Endodermal cell (in vitro differentiated cells): Measurements from ENCODE around the gene PPIL6. TPM values are rescaled to one million over a fixed set of nuclear protein-coding genes. Genes with fewer than 3 reads are reported as not detected.

Experiments
- DNase-seq: peaks from one replicate; pipeline ENCODE4 v3.0.0-alpha.2; 2017
- H3K27ac ChIP-seq: 2 replicates; pipeline ENCODE4 v1.5.1; 2013; ENCODE audit warnings: mild to moderate bottlenecking, low read depth, low read length, moderate library complexity
- H3K27me3 ChIP-seq: 2 replicates; pipeline ENCODE4 v1.6.1; 2013; ENCODE audit warnings: mild to moderate bottlenecking, low read length, moderate library complexity; ENCODE audit not compliant: insufficient read depth, control insufficient read depth, poor library complexity, severe bottlenecking
- H3K36me3 ChIP-seq: 2 replicates; pipeline ENCODE4 v1.7.0; 2013; ENCODE audit warnings: mild to moderate bottlenecking, low read length, moderate library complexity; ENCODE audit not compliant: control insufficient read depth, insufficient read depth
- H3K4me1 ChIP-seq: one replicate; pipeline ENCODE4 v1.7.0; 2013; ENCODE audit warnings: low read length; ENCODE audit not compliant: control insufficient read depth, insufficient read depth
- H3K4me3 ChIP-seq: 2 replicates; pipeline ENCODE4 v1.5.1; 2013; ENCODE audit warnings: mild to moderate bottlenecking, low read length, moderate library complexity
- H3K9ac ChIP-seq: 2 replicates; pipeline ENCODE4 v1.6.1; 2013; ENCODE audit warnings: mild to moderate bottlenecking, low read length, moderate library complexity; ENCODE audit not compliant: poor library complexity, severe bottlenecking; ENCODE audit errors: extremely low read depth
- H3K9me3 ChIP-seq: 2 replicates; pipeline ENCODE4 v1.6.1; 2013; ENCODE audit warnings: mild to moderate bottlenecking, low read length, moderate library complexity; ENCODE audit not compliant: control insufficient read depth
- H3K27ac Mint-ChIP-seq: 2 replicates; pipeline ENCODE4 v1.8.0; 2020; ENCODE audit warnings: mixed read lengths
- H3K27me3 Mint-ChIP-seq: 2 replicates; pipeline ENCODE4 v1.8.0; 2021; ENCODE audit warnings: mild to moderate bottlenecking, mixed read lengths; ENCODE audit not compliant: insufficient read depth
- H3K36me3 Mint-ChIP-seq: 2 replicates; pipeline ENCODE4 v1.8.0; 2020; ENCODE audit warnings: low read depth, mixed read lengths
- H3K4me1 Mint-ChIP-seq: 2 replicates; pipeline ENCODE4 v1.8.0; 2020; ENCODE audit warnings: mixed read lengths
- H3K4me3 Mint-ChIP-seq: 2 replicates; pipeline ENCODE4 v1.8.0; 2020; ENCODE audit warnings: mild to moderate bottlenecking, moderate library complexity, mixed read lengths
- H3K9me3 Mint-ChIP-seq: 2 replicates; pipeline ENCODE4 v1.8.0; 2020; ENCODE audit warnings: mild to moderate bottlenecking, mixed read lengths
- CTCF ChIP-seq: fragments of 200-600 bp; sonication (generic); conservative IDR thresholded peaks from 2 replicates; pipeline ENCODE4 v1.5.0; 2021; ENCODE audit warnings: antibody characterized with exemption, mild to moderate bottlenecking
- WGBS, 2 experiments: methylation state at CpG; one replicate each; pipeline versions ENCODE4 v1.1.5 to v1.1.7; 2013; ENCODE audit warnings: missing lambda C conversion rate in 2 of 2, mixed read lengths in 1 of 2; ENCODE audit not compliant: insufficient coverage in 1 of 2, insufficient read length in 1 of 2; 5-methylcytosine and 5-hydroxymethylcytosine counted together
- total RNA-seq, 2 donors: library from RNA; stranded (reverse); fragmentation: NEBNext Ultra II Directional in 1 of 2; extraction: Animal tissue kit (Norgen Biotek cat#: 25700) in 1 of 2; gene quantifications; 2 replicates in 1 of 2; 3 replicates in 1 of 2; pipeline ENCODE4 v1.2.1, GENCODE V29; 2021

PPIL6 gene
- total RNA-seq, 2 donors from 2014 or later: 2.2 to 2.9 TPM

GRCh38 chr6:109451376-109451775, 10.9 kb upstream of the PPIL6 start:
- DNase-seq: no peak
- Histone ChIP-seq H3K27ac (no peak overlapping the region), H3K9me3 (no peaks in the 10 kb centered on the region), H3K4me1 (no peaks in the 10 kb centered on the region), H3K4me3 (no peak overlapping the region), H3K27me3 (peaks cover 11% of the 10 kb centered on the region), H3K36me3 (no peaks in the 10 kb centered on the region), H3K9ac (no peak overlapping the region)
- no peaks in the 10 kb centered on the region for H3K9me3 Mint-ChIP-seq
- H3K27me3 Mint-ChIP-seq: peaks cover 21% of the 10 kb centered on the region
- H3K4me1 Mint-ChIP-seq: peaks cover 2% of the 10 kb centered on the region
- no peak overlapping the region for H3K27ac Mint-ChIP-seq
- H3K4me3 Mint-ChIP-seq: no peak overlapping the region
- WGBS, 2 experiments: 93 to 100% methylated on average over 2 to 7 of the region's 7 CpGs
- H3K36me3 Mint-ChIP-seq: peaks cover 4% of the 10 kb centered on the region
- no peak for TF ChIP-seq CTCF

GRCh38 chr6:109450801-109451200, 10.4 kb upstream of the PPIL6 start:
- Histone ChIP-seq H3K27me3 (peaks cover 10% of the 10 kb centered on the region), H3K36me3 (peaks cover 1% of the 10 kb centered on the region), H3K4me1 (no peaks in the 10 kb centered on the region), H3K9me3 (no peaks in the 10 kb centered on the region), H3K4me3 (no peak overlapping the region), H3K9ac (no peak overlapping the region), H3K27ac (no peak overlapping the region)
- no peak overlapping the region for H3K4me3 Mint-ChIP-seq
- no peaks in the 10 kb centered on the region for H3K4me1 Mint-ChIP-seq
- WGBS, 2 experiments: 94 to 95% methylated on average over 3 of the region's 3 CpGs
- H3K27me3 Mint-ChIP-seq: peaks cover 18% of the 10 kb centered on the region
- H3K36me3 Mint-ChIP-seq: peaks cover 8% of the 10 kb centered on the region
- H3K27ac Mint-ChIP-seq: no peak overlapping the region
- H3K9me3 Mint-ChIP-seq: no peaks in the 10 kb centered on the region
- TF ChIP-seq CTCF: no peak
- DNase-seq: no peak

GRCh38 chr6:109449795-109450673, 9.6 kb upstream of the PPIL6 start:
- H3K27ac ChIP-seq: no peak overlapping the region
- WGBS, 2 experiments: 88 to 90% methylated on average over 9 to 16 of the region's 16 CpGs
- Mint-ChIP-seq H3K36me3 (peaks cover 12% of the 10 kb centered on the region), H3K9me3 (no peaks in the 10 kb centered on the region), H3K4me1 (no peaks in the 10 kb centered on the region), H3K4me3 (no peak overlapping the region), H3K27ac (no peak overlapping the region), H3K27me3 (peaks cover 14% of the 10 kb centered on the region)
- H3K27me3 ChIP-seq: peaks cover 10% of the 10 kb centered on the region
- no peak overlapping the region for H3K9ac ChIP-seq
- no peaks in the 10 kb centered on the region for H3K9me3 ChIP-seq
- no peaks in the 10 kb centered on the region for H3K4me1 ChIP-seq
- no peak overlapping the region for H3K4me3 ChIP-seq
- peaks cover 9% of the 10 kb centered on the region for H3K36me3 ChIP-seq
- TF ChIP-seq CTCF: no peak
- DNase-seq: no peak
